H1 (cell line): ENCODE data around the gene LARGE2. TPM values are rescaled to one million over a fixed set of nuclear protein-coding genes. Genes with fewer than 3 reads are reported as not detected.

Experiments used
- CTCF ChIA-PET: fragments of 300-600 bp; sonication (Branson Sonifier 250); formaldehyde crosslinking; loops from one replicate; lab custom pipeline; 2021; ENCODE audit not compliant: partially characterized antibody; lab: Charles Lee
- POLR2A ChIA-PET: fragments of 300-600 bp; sonication (Branson Sonifier 250); formaldehyde crosslinking; loops from one replicate; lab custom pipeline; 2021; ENCODE audit warnings: inconsistent platforms; ENCODE audit not compliant: partially characterized antibody; lab: Charles Lee
- DNase-seq, 2 experiments: peaks; one replicate each; pipeline versions ENCODE4 v3.0.0 to v3.0.0-alpha.2; 2010 to 2022; ENCODE audit warnings: low spot score in 2 of 2, low read depth in 1 of 2, mixed read lengths in 1 of 2
- FAIRE-seq: peaks from 2 replicates; lab custom pipeline; 2011; peaks lifted over from hg19 to GRCh38; lab: Jason Lieb, UNC
- H2AFZ ChIP-seq: 2 replicates; pipeline ENCODE4 v1.8.1; 2012; ENCODE audit warnings: low read length, inconsistent platforms
- H2AK5ac ChIP-seq: 2 replicates; pipeline ENCODE4 v1.6.1; 2013; ENCODE audit warnings: low read depth, low read length
- H2BK120ac ChIP-seq: replicated peaks from 2 replicates; pipeline ENCODE3; 2013; ENCODE audit warnings: low read depth, low read length, inconsistent platforms
- H2BK12ac ChIP-seq: 2 replicates; pipeline ENCODE4 v1.6.1; 2013; ENCODE audit warnings: low read depth, low read length
- H2BK15ac ChIP-seq: 2 replicates; pipeline ENCODE4 v1.6.1; 2013; ENCODE audit warnings: low read length
- H2BK20ac ChIP-seq: 2 replicates; pipeline ENCODE4 v1.6.1; 2013; ENCODE audit warnings: low read length
- H2BK5ac ChIP-seq: 2 replicates; pipeline ENCODE4 v1.6.1; 2013; ENCODE audit warnings: low read depth, low read length
- H3K14ac ChIP-seq: 2 replicates; pipeline ENCODE4 v1.6.1; 2013; ENCODE audit warnings: inconsistent platforms; ENCODE audit not compliant: insufficient read length
- H3K18ac ChIP-seq: 2 replicates; pipeline ENCODE4 v1.6.1; 2013; ENCODE audit warnings: low read length; ENCODE audit errors: extremely low read depth
- H3K23ac ChIP-seq: 2 replicates; pipeline ENCODE4 v1.6.1; 2013; ENCODE audit warnings: inconsistent platforms; ENCODE audit not compliant: insufficient read length
- H3K23me2 ChIP-seq: 2 replicates; pipeline ENCODE4 v1.6.1; 2013; ENCODE audit warnings: low read depth, low read length
- H3K27ac ChIP-seq: 2 replicates; pipeline ENCODE4 v1.6.1; 2011; ENCODE audit warnings: low read depth, low read length, inconsistent platforms
- H3K27me3 ChIP-seq, 4 experiments: replicated peaks in 1 of 4; 1 replicate in 1 of 4; 2 replicates in 3 of 4; pipeline versions ENCODE4 v1.6.1 to v1.8.1; 2011 to 2013; ENCODE audit warnings: low read length in 3 of 4, mild to moderate bottlenecking in 3 of 4, inconsistent platforms in 2 of 4, mixed read lengths in 2 of 4, moderate library complexity in 1 of 4; ENCODE audit not compliant: control insufficient read depth in 3 of 4, insufficient read depth in 3 of 4; ENCODE audit errors: extremely low read depth in 1 of 4
- H3K36me3 ChIP-seq, 4 experiments: 2 replicates each; pipeline versions ENCODE4 v1.6.1 to v1.8.1; 2011 to 2013; ENCODE audit warnings: mild to moderate bottlenecking in 4 of 4, low read length in 3 of 4, moderate library complexity in 2 of 4, control low read depth in 1 of 4, inconsistent platforms in 1 of 4; ENCODE audit not compliant: insufficient read depth in 4 of 4, control insufficient read depth in 2 of 4
- H3K4ac ChIP-seq: replicated peaks from 2 replicates; pipeline ENCODE3; 2013; ENCODE audit warnings: low read length, low read depth, mixed read lengths, inconsistent platforms; ENCODE audit not compliant: insufficient read length
- H3K4me1 ChIP-seq, 4 experiments: replicated peaks in 1 of 4; 1 replicate in 1 of 4; 2 replicates in 3 of 4; pipeline versions ENCODE4 v1.6.1 to v1.8.1; 2011 to 2013; ENCODE audit warnings: low read length in 3 of 4, inconsistent platforms in 2 of 4, mixed read lengths in 1 of 4; ENCODE audit not compliant: insufficient read depth in 4 of 4, control insufficient read depth in 3 of 4
- H3K4me2 ChIP-seq, 2 experiments: 2 replicates each; pipeline versions ENCODE4 v1.6.1 to v1.8.1; 2011 to 2013; ENCODE audit warnings: low read depth in 2 of 2, low read length in 2 of 2, control low read depth in 1 of 2, inconsistent platforms in 1 of 2, mild to moderate bottlenecking in 1 of 2; ENCODE audit not compliant: insufficient read depth in 1 of 2
- H3K4me3 ChIP-seq, 4 experiments: fragments of 200-600, 300-600 bp in 1 of 4; sonication (generic), shearing (Covaris generic), sonication (Bioruptor Twin) in 1 of 4; 2 replicates each; pipeline versions ENCODE4 v1.5.1 to v1.8.1; 2011 to 2016; ENCODE audit warnings: low read length in 4 of 4, low read depth in 3 of 4, control low read depth in 2 of 4, inconsistent platforms in 2 of 4, mild to moderate bottlenecking in 2 of 4, mixed read lengths in 1 of 4, moderate library complexity in 1 of 4; ENCODE audit not compliant: insufficient read depth in 2 of 4; ENCODE audit errors: extremely low read depth in 1 of 4
- H3K56ac ChIP-seq: replicated peaks from 2 replicates; pipeline ENCODE3; 2013; ENCODE audit warnings: low read depth, mild to moderate bottlenecking, mixed read lengths, low read length, inconsistent platforms; ENCODE audit not compliant: insufficient read length
- H3K79me1 ChIP-seq: 2 replicates; pipeline ENCODE4 v1.6.1; 2013; ENCODE audit warnings: low read depth, low read length, control low read depth
- H3K79me2 ChIP-seq, 2 experiments: 2 replicates each; pipeline versions ENCODE4 v1.6.1 to v1.8.1; 2012 to 2013; ENCODE audit warnings: low read length in 2 of 2, mild to moderate bottlenecking in 2 of 2, inconsistent platforms in 1 of 2; ENCODE audit not compliant: insufficient read depth in 2 of 2, control insufficient read depth in 1 of 2
- H3K9ac ChIP-seq, 4 experiments: replicated peaks in 1 of 4; 1 replicate in 1 of 4; 2 replicates in 3 of 4; pipeline versions ENCODE4 v1.6.1 to v1.8.1; 2011 to 2013; ENCODE audit warnings: low read depth in 3 of 4, low read length in 3 of 4, control low read depth in 2 of 4, mild to moderate bottlenecking in 2 of 4, moderate library complexity in 2 of 4, inconsistent platforms in 1 of 4; ENCODE audit errors: extremely low read depth in 1 of 4
- H3K9me3 ChIP-seq, 2 experiments: 2 replicates each; pipeline versions ENCODE4 v1.6.1 to v1.8.1; 2012 to 2013; ENCODE audit warnings: mild to moderate bottlenecking in 2 of 2, moderate library complexity in 2 of 2, control low read depth in 1 of 2, inconsistent platforms in 1 of 2, low read depth in 1 of 2, low read length in 1 of 2, mixed read lengths in 1 of 2; ENCODE audit not compliant: insufficient read depth in 2 of 2
- H4K20me1 ChIP-seq, 2 experiments: replicated peaks in 1 of 2; 2 replicates each; pipeline versions ENCODE3 to v1.8.1; 2011 to 2013; ENCODE audit warnings: inconsistent platforms in 2 of 2, low read length in 2 of 2, mild to moderate bottlenecking in 1 of 2; ENCODE audit not compliant: insufficient read depth in 2 of 2, control insufficient read depth in 1 of 2
- H4K5ac ChIP-seq: 2 replicates; pipeline ENCODE4 v1.6.1; 2013; ENCODE audit warnings: low read length, low read depth, mixed read lengths, inconsistent platforms; ENCODE audit not compliant: insufficient read length
- H4K8ac ChIP-seq: 2 replicates; pipeline ENCODE4 v1.8.0; 2013; ENCODE audit warnings: mild to moderate bottlenecking, moderate library complexity, low read length, inconsistent platforms; ENCODE audit not compliant: insufficient read depth; ENCODE audit errors: extremely low read depth
- H4K91ac ChIP-seq: replicated peaks from 2 replicates; pipeline ENCODE3; 2013; ENCODE audit warnings: low read length, mixed read lengths, inconsistent platforms; ENCODE audit not compliant: insufficient read length
- BACH1 ChIP-seq: IDR thresholded peaks from 2 replicates; pipeline ENCODE4 v1.6.1; 2012; ENCODE audit warnings: low read length, improper control_type of control experiment
- EGR1 ChIP-seq: IDR thresholded peaks from 2 replicates; pipeline ENCODE4 v1.6.1; 2011; ENCODE audit warnings: low read depth, low read length, borderline replicate concordance
- GTF2F1 ChIP-seq: IDR thresholded peaks from 2 replicates; pipeline ENCODE4 v1.6.1; 2012; ENCODE audit warnings: low read depth, low read length, improper control_type of control experiment, borderline replicate concordance
- JUND ChIP-seq: IDR thresholded peaks from 2 replicates; pipeline ENCODE4 v1.6.1; 2011; ENCODE audit warnings: mild to moderate bottlenecking, improper control_type of control experiment, low read length
- POU5F1 ChIP-seq: IDR thresholded peaks from 2 replicates; pipeline ENCODE4 v1.6.1; 2011; ENCODE audit warnings: low read depth, mild to moderate bottlenecking, low read length, moderate library complexity
- SP4 ChIP-seq: IDR thresholded peaks from 2 replicates; pipeline ENCODE4 v1.6.1; 2012; ENCODE audit warnings: low read length, inconsistent platforms
- SUZ12 ChIP-seq: fragments of 200-600 bp; sonication (generic); IDR thresholded peaks from 2 replicates; pipeline ENCODE4 v1.6.1; 2012; ENCODE audit warnings: mild to moderate bottlenecking, inconsistent platforms, low read length, moderate library complexity, mixed read lengths
- TCF12 ChIP-seq: IDR thresholded peaks from 2 replicates; pipeline ENCODE4 v1.6.1; 2011; ENCODE audit warnings: low read depth, mild to moderate bottlenecking, low read length
- TEAD4 ChIP-seq: IDR thresholded peaks from 2 replicates; pipeline ENCODE4 v1.6.1; 2012; ENCODE audit warnings: low read depth, low read length, inconsistent platforms, mixed read lengths
- WGBS, 2 experiments: shearing (Covaris generic) in 1 of 2; methylation state at CpG; one replicate each; pipeline versions ENCODE4 v1.1.6 to v1.1.7; 2013 to 2015; ENCODE audit warnings: low lambda C conversion rate in 2 of 2, mixed read lengths in 2 of 2, inconsistent platforms in 1 of 2, low coverage in 1 of 2, missing lambda C conversion rate in 1 of 2; ENCODE audit not compliant: insufficient replicate concordance in 2 of 2, insufficient coverage in 1 of 2, insufficient read length in 1 of 2; ENCODE audit errors: extremely low coverage in 1 of 2, missing lambda C conversion rate in 1 of 2; 5-methylcytosine and 5-hydroxymethylcytosine counted together
- polyA plus RNA-seq, 7 experiments: library from polyadenylated mRNA; depleted of rRNA in 3 of 7; stranded (reverse) in 5 of 7; unstranded in 2 of 7; fragments of >200 nt in 5 of 7; fragments of 200-250 nt in 2 of 7; gene quantifications; 1 replicate in 5 of 7; 2 replicates in 1 of 7; 4 replicates in 1 of 7; pipeline versions ENCODE4 v1.2.1 to v1.2.3, GENCODE V29; 2011 to 2013; ENCODE audit warnings: missing spikeins in 2 of 7, mixed read lengths in 2 of 7
- total RNA-seq: library from RNA; stranded (reverse); fragmentation: NEBNext Ultra II Directional; extraction: Animal tissue kit (Norgen Biotek cat#: 25700); gene quantifications from 2 replicates; pipeline ENCODE4 v1.2.1, GENCODE V29; 2021

Gene LARGE2
- total and polyA plus RNA-seq, 2 of the 8 experiments (the other 6 are each of a cell fraction or from before 2014, with no cell fraction given) = 111 to 137 TPM

- Histone ChIP-seq H4K8ac (no peak overlapping the region), H4K20me1 (no peaks in the 10 kb centered on the region), H3K27ac (no peak overlapping the region), H2BK120ac (no peak overlapping the region), H3K36me3 (peaks cover 0 to 41% (median 29%) of the 10 kb centered on the region in 4 experiments), H3K23ac (no peak overlapping the region), H3K14ac (no peak overlapping the region), H3K9ac (no peak overlapping the region), H3K27me3 (no peaks in the 10 kb centered on the region), H2AFZ (no peak overlapping the region), H3K4me3 (no peak overlapping the region), H3K18ac (no peak overlapping the region), H2BK5ac (no peak overlapping the region), H4K5ac (no peak overlapping the region), H2BK20ac (no peak overlapping the region), H2BK12ac (no peak overlapping the region), H3K79me2 (no peaks in the 10 kb centered on the region), H4K91ac (no peak overlapping the region), H3K4ac (no peak overlapping the region), H3K23me2 (no peaks in the 10 kb centered on the region), H2BK15ac (no peak overlapping the region), H3K4me1 (no peaks in the 10 kb centered on the region), H3K79me1 (no peaks in the 10 kb centered on the region), H3K56ac (no peak overlapping the region), H3K4me2 (no peak overlapping the region), H2AK5ac (no peak overlapping the region), H3K9me3 (no peaks in the 10 kb centered on the region)
- ChIA-PET POLR2A (interaction anchor here (0.9 kb wide), 1 partner anchor 25 kb away, joined by 3 read pairs; no protein-coding TSS in a partner anchor), CTCF (interaction anchor here (1.1 to 3.6 kb wide), 5 partner anchors 11 to 169 kb away, joined by 3 to 18 read pairs (median 4); no protein-coding TSS in a partner anchor)
- 96% methylated on average over 3 of the region's 3 CpGs; no CpG with 5 or more reads in 1 of the 2 experiments for WGBS, 2 experiments
- FAIRE-seq (no peak), DNase-seq (no peak)
- no peak for TF ChIP-seq TCF12
- TF ChIP-seq GTF2F1 = no peak
- no peak for TF ChIP-seq EGR1
- TF ChIP-seq BACH1 = no peak
- no peak for TF ChIP-seq POU5F1
- no peak for TF ChIP-seq SP4
- TF ChIP-seq TEAD4 = no peak
- no peak for TF ChIP-seq SUZ12
- TF ChIP-seq JUND = no peak
Measured at GRCh38 chr11:45948356-45948755, 25.9 kb downstream of the LARGE2 start.
